ENCODE results near the gene CHRM1.

- TF ChIP-seq EZH2 (IDR thresholded peaks at IDR 0.05) (no peak), ZBTB33 (IDR thresholded peaks at IDR 0.05; ENCODE audit: extremely low read depth, insufficient replicate concordance, low read length) (no peak), POLR2A (IDR thresholded peaks at IDR 0.05; ENCODE audit: borderline replicate concordance, extremely low read depth, insufficient read depth, insufficient read length) (no peak), EZH2phosphoT487 (IDR thresholded peaks at IDR 0.05; ENCODE audit: borderline replicate concordance) (no peak), CTCF (IDR thresholded peaks at IDR 0.05 in 2 of 3, conservative IDR thresholded peaks at IDR 0.05 in 1 of 3; ENCODE audit: borderline replicate concordance in 1 of 3, insufficient read depth in 1 of 3, low read depth in 2 of 3, low read length in 2 of 3) (no peak), TCF7L2 (IDR thresholded peaks at IDR 0.05; ENCODE audit: borderline replicate concordance, extremely low read depth, insufficient read depth, insufficient read length) (no peak), POLR2AphosphoS5 (IDR thresholded peaks at IDR 0.05; ENCODE audit: low read depth, low read length) (no peak), EGR1 (IDR thresholded peaks at IDR 0.05; ENCODE audit: low read depth) (no peak)
Observed at GRCh38 chr11:62921201-62921572, at the start of gene CHRM1.
